Activated CD4-positive, alpha-beta T cell treated with anti-CD3 and anti-CD28 coated beads, Interleukin-2, Interleukin-4, amounts not matched to agents 100 ng/mL and 50 ng/mL, durations not matched to agents 16 hours and 8 hours (primary cell): ENCODE data around the gene DCANP1.

Source experiments
- DNase-seq: peaks from one replicate; pipeline ENCODE4 v3.0.0-alpha.2; 2020; ENCODE audit warnings: low spot score

DCANP1 gene

GRCh38 chr5:135480511-135480910, 33.4 kb upstream of the DCANP1 start:
- DNase-seq: no peak

- no peak for DNase-seq
Observed at GRCh38 chr5:135478938-135479337, 31.8 kb upstream of the DCANP1 start.

- no peak for DNase-seq
Observed at GRCh38 chr5:135477613-135478066, 30.5 kb upstream of the DCANP1 start.

GRCh38 chr5:135476615-135477581, 29.8 kb upstream of the DCANP1 start:
- DNase-seq: no peak

- no peak for DNase-seq
Observed at GRCh38 chr5:135473956-135474670, 27.0 kb upstream of the DCANP1 start.

- no peak for DNase-seq
Observed at GRCh38 chr5:135472141-135472540, 25.0 kb upstream of the DCANP1 start.

GRCh38 chr5:135471726-135472125, 24.6 kb upstream of the DCANP1 start:
- DNase-seq: no peak

GRCh38 chr5:135469911-135470310, 22.8 kb upstream of the DCANP1 start:
- no peak for DNase-seq

GRCh38 chr5:135468541-135468940, 21.4 kb upstream of the DCANP1 start:
- no peak for DNase-seq

- no peak for DNase-seq
Observed at GRCh38 chr5:135467871-135468485, 20.8 kb upstream of the DCANP1 start.

GRCh38 chr5:135467051-135467625, 20.0 kb upstream of the DCANP1 start:
- DNase-seq: no peak

- DNase-seq: peak; percentile 69
Observed at GRCh38 chr5:135466178-135467050, 19.3 kb upstream of the DCANP1 start.

- no peak for DNase-seq
Observed at GRCh38 chr5:135465391-135466122, 18.4 kb upstream of the DCANP1 start.

GRCh38 chr5:135462304-135462703, 15.2 kb upstream of the DCANP1 start:
- DNase-seq: peak; percentile 66

- no peak for DNase-seq
Observed at GRCh38 chr5:135461481-135462151, 14.5 kb upstream of the DCANP1 start.

- DNase-seq: no peak
Observed at GRCh38 chr5:135460246-135461033, 13.3 kb upstream of the DCANP1 start.

GRCh38 chr5:135458921-135459331, 11.8 kb upstream of the DCANP1 start:
- DNase-seq: no peak

- no peak for DNase-seq
Observed at GRCh38 chr5:135458356-135458755, 11.2 kb upstream of the DCANP1 start.

GRCh38 chr5:135457424-135458071, 10.4 kb upstream of the DCANP1 start:
- DNase-seq: peak; percentile 47
